ENCODE results near the gene RPS21.

Gene RPS21

DNA sequence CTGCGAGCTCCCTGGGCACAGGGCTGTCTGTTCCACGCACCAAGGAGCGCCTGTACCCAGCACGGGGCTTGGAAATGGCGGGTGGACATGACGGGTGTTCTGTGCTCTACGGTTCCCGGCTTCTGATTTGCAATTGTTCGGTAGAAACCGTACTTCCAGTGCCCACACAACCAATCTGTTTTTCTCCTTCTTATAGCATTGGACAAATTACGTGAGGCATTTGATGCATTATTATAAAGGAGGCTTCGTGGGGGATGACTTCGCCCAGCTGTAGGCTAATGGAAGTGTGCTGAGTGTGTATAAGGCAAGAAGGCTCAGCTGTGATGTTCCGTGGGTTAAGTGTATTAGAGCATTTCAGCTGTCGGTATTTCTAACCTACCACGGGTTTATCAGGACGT, 9.8 kb upstream of the RPS21 start:
- DNase-seq (ENCODE audit: low read depth in 2 of 2, low spot score in 1 of 2) = no peak

- DNase-seq (ENCODE audit: low read depth in 2 of 2, low spot score in 1 of 2) = no peak
Observed at GRCh38 chr20:62377615-62378178, 9.2 kb upstream of the RPS21 start.

DNA sequence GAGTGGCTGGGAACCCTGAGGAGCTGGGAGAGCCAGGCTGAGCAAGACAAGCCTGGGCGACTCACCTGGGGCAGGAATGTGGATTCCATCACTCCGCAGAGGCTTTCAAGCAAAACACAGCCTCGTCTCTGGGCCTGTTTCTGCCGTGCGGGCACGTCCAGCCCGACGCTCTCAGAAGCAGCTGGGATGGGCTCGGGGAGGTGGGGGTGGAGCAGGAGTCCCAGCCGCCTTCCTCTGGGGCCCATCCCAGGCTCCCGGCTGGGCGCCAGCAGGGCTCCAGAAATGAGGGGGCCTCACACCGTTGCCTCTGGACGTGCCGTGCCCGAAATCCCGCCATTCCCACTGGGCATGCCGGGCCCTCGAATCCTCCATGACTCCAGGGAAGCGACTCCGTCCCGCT, 8.7 kb upstream of the RPS21 start:
- no peak for DNase-seq (ENCODE audit: low read depth in 2 of 2, low spot score in 1 of 2)

- no peak for DNase-seq (ENCODE audit: low read depth in 2 of 2, low spot score in 1 of 2)
Observed at GRCh38 chr20:62381202-62381797, 5.6 kb upstream of the RPS21 start.

DNA sequence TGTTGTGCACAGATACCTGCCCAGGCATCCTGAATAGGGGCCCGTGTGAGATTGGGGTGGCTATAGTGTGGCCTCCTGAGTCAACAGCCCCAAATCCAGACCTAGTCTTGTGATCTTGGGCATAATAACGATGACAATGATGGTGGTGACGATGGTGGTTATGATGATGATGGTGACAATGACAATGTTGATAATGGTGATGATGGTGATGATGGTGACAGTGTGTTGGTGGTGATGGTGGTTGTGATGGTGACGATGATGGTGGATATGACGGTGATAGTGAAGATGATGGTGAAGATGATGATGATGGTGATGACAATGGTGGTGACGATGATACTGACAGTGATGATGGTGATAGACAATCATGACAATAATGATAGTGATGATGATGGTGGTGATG, 5.1 kb upstream of the RPS21 start:
- no peak for DNase-seq (ENCODE audit: low read depth in 2 of 2, low spot score in 1 of 2)

GRCh38 chr20:62382306-62383198, 4.4 kb upstream of the RPS21 start:
- peak; percentile 56 to 59 for DNase-seq (ENCODE audit: low read depth in 2 of 2, low spot score in 1 of 2)

DNA sequence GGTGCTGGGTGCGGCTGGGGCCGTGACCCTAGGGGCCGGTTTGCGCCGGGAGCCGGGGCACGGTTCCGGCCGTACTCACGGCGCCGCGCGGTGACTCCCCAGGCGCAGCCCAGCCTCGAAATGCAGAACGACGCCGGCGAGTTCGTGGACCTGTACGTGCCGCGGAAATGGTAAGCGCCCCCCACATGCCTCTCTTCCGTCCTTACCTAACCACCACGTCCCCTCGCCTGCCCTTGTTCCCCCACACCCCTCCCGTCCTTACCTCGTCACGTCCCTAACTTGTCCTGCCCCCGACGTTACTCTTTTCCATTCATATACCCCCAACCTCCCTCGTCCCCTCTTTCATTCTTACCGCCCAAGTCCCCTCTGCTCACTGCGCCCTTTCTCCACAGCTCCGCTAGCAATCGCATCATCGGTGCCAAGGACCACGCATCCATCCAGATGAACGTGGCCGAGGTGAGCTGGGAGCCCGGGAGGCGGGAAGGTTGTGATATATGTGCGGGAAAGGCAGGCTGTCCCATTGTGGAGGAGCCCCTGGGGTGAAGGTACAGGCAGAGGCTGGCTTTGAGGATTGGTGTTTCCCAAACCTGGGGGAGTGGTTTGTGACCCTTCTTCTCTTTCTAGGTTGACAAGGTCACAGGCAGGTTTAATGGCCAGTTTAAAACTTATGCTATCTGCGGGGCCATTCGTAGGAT, 463 bp downstream of the RPS21 start:
- no peak for DNase-seq (ENCODE audit: low read depth in 2 of 2, low spot score in 1 of 2)

DNA sequence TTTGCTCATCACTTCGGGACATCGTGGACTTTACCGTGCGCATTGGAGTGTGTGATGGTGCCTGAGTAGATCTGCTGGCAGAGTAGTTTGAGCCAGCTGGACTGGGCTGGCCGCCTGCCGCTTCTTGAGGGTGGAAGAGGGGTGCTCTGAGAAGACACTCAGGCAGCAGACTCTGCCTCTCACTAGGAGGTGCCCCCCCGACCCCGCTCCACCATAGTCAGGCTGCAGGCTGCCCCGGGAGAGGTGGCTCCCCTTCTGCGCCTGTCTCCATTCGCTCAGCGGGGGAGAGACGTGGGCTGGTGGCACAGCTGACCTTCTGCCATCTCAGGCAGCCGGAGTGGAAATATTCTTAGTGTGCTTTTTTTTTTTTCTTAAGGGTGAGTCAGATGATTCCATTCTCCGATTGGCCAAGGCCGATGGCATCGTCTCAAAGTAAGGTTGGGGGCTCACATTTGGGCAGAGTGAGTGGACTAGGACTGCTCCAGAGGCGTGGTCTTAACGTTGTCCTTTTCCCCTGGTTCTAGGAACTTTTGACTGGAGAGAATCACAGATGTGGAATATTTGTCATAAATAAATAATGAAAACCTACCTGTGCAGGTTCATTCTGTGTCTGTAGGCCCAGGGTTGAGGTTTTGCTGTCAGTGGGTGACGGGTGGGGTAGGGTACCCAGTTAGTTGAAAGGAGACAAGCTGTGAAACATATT, 1.2 kb downstream of the RPS21 start:
- no peak for DNase-seq (ENCODE audit: low read depth in 2 of 2, low spot score in 1 of 2)

- DNase-seq (ENCODE audit: low read depth in 2 of 2, low spot score in 1 of 2) = no peak
Observed at GRCh38 chr20:62388839-62389600, 2.1 kb downstream of the RPS21 start.

DNA sequence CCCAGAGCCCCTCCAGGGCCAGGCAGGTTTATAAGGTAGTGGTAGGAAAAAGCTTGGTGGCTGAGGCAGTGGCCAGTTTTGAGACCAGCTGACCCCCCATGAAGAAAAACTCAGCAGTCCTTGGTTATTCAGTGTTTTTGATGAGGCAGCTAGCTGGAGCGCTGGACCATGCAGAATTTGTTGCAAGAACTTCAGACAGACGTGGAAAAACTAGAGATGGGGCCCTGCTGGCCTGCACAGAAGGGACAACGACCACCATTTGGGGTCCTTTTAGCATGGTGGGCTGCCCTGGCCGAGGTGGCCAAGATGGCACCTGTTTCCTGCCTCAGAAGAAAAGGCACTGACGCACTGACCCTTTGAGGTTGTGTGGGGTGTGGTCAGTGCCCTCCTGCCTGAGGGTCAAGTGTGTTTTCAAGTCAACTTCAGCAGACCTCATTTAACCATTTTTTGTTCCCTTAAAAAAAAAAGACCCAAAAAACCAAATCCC, 2.7 kb downstream of the RPS21 start:
- DNase-seq (ENCODE audit: low read depth in 2 of 2, low spot score in 1 of 2) = no peak

- no peak for DNase-seq (ENCODE audit: low read depth in 2 of 2, low spot score in 1 of 2)
Observed at GRCh38 chr20:62390317-62391164, 3.6 kb downstream of the RPS21 start.

DNA sequence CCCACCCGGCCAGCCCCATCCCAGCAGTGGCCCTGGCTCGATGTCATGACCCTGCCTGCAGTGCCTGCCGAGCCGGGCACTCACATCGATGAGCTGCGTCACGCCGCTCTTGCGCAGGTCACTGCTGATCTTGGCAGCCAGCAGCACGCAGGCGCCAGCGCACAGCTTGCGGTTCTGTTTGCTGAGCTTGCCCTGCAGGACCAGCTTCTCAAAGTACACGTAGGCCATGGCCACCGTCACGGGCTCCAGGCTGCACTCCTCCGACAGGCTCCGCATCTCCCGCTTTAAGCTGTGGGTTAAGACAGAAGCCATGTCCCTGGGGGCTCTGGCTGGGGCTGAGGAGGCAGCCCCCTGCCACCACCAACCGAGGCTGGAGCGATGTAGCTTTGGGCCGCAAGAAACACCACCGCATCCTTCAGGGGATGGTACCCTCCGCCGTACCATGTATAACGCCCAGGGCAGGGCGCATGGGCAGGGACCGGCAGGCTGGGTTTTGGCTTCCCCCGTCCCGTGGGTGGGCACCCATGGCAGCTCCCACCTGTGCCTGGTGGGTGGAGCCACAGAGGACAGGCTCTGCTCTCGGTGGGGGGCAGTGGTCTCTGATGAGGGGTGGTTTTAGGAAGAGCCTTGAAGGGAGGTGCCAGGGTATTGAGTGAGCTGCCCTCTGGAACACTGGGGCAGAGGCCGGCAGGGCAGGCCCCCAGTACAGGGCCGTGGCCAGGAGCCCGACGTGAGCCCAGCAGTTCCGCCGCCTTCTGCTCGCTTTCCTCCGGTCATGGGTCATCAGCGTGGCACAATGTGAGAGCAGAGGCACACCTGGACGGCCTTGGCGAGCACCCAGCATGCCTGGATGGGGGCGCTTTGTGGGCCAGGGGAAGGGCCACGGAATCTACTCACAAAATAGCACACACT, 4.5 kb downstream of the RPS21 start:
- no peak for DNase-seq (ENCODE audit: low read depth in 2 of 2, low spot score in 1 of 2)

DNA sequence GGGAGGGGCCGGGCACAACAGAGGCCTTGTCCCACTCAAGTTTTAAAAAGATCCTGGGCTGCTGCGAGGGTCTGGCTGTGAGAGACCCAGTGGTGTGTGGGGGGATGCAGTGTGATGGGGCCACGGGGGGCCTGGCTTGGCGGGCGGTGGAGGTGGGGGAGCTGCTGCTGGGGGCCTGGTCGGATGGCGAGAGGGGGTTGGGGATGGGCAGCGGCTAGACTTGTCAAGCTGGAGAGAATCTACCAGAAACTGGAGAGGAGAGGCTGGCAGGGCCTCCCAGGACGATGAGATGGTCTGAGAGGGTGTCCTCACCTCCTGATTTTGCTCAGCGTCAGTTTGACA, 5.1 kb downstream of the RPS21 start:
- no peak for DNase-seq (ENCODE audit: low read depth in 2 of 2, low spot score in 1 of 2)

DNA sequence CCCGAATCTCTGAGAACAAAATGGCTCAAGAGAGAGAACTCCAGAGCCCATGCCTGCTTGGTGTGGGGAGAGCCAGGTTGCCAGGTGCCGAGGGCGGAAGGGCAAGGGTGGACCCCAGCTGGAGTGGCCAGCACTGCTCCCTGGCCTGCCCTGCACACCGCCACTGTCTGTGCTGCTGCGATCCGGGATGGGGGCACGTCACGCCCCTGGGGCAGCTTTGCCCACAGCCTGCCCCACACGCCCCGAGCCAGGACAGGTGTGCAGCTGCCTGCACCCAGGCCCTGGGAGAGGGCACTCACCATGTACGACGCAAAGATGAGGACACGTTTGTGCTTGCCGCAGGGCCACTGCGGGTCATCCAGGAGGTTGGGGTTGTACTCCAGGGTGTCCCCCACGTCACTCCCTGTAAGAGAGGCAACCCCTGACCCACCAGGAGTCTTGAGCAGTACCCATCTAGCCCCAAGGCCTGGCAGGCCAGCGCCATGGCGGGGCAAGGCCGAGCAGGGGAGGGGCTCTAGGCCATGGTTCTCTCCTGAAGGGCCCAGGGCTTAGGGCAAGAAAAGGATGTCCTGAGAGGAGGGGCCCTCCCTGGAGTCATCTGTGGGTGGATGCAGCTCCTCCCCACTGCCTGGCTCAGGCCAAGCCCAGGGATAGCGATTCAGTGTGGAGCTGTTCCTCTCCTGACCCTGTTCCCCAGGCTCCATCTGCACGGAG, 5.9 kb downstream of the RPS21 start:
- no peak for DNase-seq (ENCODE audit: low read depth in 2 of 2, low spot score in 1 of 2)

GRCh38 chr20:62393335-62393665, 6.4 kb downstream of the RPS21 start:
- DNase-seq (ENCODE audit: low read depth in 2 of 2, low spot score in 1 of 2) = no peak

DNA sequence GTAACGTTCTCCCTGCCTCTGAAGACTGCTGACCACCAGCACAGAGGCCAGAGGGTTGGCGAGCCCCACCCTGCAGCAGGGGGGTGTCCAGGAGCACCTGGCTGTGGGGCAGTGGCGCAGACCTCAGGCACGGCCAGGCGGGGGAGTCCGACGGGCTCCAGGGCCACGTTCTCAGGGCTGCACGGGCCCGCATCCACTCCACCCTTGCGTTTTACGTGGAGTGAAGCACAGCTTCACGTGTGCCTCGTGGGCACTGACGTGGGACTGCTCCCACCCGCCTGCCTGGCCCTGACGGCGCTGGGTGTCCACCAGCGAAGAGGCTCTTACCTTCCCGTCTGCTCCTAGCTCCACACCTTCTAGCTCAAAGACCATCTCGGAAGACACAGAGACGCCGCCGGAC, 6.9 kb downstream of the RPS21 start:
- no peak for DNase-seq (ENCODE audit: low read depth in 2 of 2, low spot score in 1 of 2)

DNA sequence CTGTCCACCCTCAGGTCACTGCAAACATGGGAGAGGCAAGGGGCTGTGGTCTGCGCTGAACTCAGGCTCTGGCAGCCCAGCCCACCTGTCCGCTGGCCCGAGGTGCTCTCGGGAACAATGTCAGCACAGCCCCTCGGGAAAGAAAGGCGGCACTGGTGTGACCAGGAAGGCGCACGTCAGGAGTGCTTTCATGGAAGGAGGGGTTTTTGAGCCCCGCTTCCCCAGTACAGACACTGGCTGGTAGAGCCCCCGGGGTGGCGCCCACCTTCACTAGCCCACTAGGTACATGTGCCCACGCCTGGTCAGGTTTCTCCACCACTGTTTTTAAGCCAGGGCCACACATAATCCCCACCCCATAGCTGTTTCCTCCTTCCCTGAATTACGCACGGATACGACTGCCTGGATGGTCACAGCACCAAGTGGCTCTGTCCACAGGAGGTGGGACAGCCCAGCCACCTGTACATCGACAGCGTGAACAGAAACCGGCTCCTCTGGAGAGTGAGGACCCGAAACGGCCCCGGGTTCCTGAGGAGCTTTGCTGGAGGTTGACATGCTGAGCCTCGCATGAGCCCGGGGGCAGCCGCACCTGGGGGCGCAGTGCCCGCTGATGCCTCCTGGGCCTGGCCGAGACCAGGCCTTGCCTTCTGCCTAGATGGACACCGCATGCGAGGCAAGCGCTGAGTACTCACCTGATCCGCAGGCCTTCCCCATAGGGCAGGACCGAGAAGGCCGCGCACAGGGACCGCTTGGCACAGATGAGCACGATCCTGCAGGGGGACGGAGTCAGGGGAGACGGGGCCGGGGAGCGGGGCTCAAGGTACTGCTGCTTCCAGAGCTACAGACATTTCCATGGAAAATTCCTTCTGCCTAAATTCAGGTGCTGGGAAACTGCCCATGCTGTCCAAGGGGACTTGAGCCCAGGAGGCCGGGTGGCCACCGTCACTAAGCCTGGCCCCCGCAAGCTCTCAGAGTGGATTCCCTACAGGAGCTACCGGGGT, 7.6 kb downstream of the RPS21 start:
- no peak for DNase-seq (ENCODE audit: low read depth in 2 of 2, low spot score in 1 of 2)

All from stimulated activated CD8-positive, alpha-beta memory T cell treated with anti-CD3 and anti-CD28 coated beads, Interleukin-4, amount 100 ng/mL, for 4 hours (primary cell).